Central memory CD4-positive, alpha-beta T cell (primary cell): ENCODE results near the gene SLC22A3.
"Not testable (repeated sequence)": the region's sequence is repeated elsewhere in the genome, so short reads cannot be mapped to it uniquely, and the experiment has no call there.

Experiments
- DNase-seq: peaks from one replicate; pipeline ENCODE4 v3.0.0; 2022

Gene SLC22A3

GRCh38 chr6:160449787-160450186, 101.6 kb downstream of the SLC22A3 start:
- not testable (repeated sequence) for DNase-seq

GRCh38 chr6:160450849-160451248, 102.7 kb downstream of the SLC22A3 start:
- no peak for DNase-seq

- DNase-seq = no peak
Measured at GRCh38 chr6:160454303-160454702, 106.1 kb downstream of the SLC22A3 start.

DNA sequence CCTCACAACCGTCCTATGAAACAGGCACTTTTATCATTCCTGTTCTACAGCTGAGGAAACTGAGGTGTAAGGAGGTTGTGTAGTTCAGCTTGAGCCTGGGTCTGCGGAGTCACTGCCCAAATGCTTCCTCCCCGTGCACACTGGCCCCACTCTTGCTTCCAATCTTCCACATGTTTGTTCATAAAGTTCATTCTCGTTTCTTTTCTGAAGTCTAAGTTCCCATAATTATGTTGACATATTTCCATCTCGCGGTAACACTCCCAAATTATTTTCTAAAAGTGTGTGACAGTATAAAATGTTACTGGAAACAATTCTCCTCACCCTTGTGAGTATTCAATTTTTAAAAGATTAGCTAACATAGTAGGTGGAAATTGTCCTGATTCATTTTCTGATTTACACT, 106.9 kb downstream of the SLC22A3 start:
- DNase-seq = no peak

DNA sequence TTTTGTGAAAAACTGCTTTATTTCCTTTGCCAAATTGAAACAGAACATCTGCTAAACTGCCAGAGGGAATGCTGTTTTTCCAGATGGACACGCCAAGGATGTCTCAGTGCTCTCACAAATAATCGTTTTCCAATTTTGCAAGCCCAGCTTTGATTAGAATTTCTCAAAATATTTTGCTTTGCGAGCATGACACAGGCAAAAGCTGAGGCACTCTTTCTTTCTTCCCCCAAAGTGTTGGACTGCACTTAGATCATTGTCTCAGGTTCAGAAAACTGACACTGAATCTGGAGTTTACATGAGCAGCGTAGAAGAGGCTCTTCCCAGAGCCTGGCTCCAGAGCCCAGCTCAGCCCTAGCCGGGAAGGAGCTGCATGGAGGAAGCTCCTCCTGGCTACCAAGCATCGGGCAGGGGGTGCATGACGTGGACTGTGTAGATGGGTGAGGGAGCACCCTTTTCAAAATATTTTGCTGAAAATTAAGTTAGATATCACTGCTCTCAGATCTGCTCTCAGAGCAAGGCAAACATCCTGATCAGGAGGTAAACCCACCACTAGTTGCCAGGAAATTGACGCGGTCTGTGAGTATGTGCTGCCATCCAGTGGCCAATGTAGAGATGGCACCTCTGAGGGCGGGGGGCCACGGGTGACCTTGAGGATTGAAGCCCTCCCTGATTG, 107.5 kb downstream of the SLC22A3 start:
- DNase-seq = peak; percentile 61

GRCh38 chr6:160456214-160456546, 108.0 kb downstream of the SLC22A3 start:
- no peak for DNase-seq

DNA sequence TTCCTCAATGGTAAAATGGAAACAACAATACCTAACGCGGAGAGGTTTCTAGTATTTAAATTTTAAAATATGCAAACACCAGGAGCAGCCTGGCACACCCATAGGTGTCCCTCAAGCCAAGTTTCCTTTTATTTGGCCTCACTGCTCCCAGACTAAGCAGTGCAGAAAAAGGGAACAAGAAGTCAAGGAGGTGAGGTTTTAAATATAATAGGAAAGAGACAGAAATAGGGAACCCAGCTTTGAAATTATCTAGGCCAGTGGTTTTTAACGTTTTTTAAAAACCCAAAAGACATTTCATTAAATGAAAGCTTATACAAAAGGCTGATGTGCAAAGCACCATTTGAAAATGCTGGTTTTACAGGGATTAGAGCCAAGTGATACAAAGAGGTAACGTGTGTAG, 109.6 kb downstream of the SLC22A3 start:
- no peak for DNase-seq

- peak; percentile 4 for DNase-seq
Measured at GRCh38 chr6:160461641-160462040, 113.5 kb downstream of the SLC22A3 start.

GRCh38 chr6:160462116-160462515, 113.9 kb downstream of the SLC22A3 start:
- no peak for DNase-seq

- DNase-seq = peak; percentile 91
Measured at GRCh38 chr6:160462551-160463109, 114.5 kb downstream of the SLC22A3 start.

DNA sequence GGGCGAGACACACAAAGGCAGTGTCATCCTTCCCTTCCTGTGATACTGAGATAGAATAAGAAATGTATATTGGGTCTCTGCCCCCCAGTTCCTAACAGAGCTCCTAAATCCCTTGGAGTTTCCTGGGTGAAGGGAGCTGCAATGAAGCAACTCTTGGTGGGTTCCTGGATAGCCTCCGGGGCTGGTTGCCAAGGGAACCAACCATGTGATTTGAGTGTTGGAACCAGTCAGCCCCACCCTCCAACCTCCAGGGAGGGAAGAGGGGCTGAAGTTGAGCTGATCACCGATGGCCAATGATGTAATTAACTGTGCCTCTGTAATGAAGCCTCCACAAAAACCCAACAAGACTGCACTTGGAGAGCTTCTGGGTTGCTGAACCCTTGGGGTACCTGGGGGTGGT, 116.6 kb downstream of the SLC22A3 start:
- no peak for DNase-seq

GRCh38 chr6:160467261-160467871, 119.2 kb downstream of the SLC22A3 start:
- not testable (repeated sequence) for DNase-seq

GRCh38 chr6:160469153-160469552, 121.0 kb downstream of the SLC22A3 start:
- DNase-seq = no peak

GRCh38 chr6:160476056-160476455, 127.9 kb downstream of the SLC22A3 start:
- not testable (repeated sequence) for DNase-seq

DNA sequence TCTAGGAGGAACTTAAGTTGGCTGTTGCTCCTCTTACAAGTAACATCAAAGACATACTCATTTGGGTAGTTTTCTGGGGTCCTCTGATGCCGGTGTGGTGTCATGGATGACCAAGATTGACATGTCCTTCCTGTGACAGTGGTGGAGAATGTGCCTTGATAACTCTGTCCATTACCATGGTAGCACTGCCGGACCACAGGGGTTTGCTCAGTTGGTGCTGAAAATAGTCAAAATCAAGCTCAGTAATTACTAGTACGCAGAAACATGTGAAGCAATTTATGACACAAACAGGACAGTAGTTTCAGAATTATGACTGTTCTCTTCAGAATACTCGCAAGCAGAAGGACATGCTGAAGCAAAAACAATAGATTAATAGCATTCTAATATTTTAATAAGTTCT, 128.9 kb downstream of the SLC22A3 start:
- DNase-seq = not testable (repeated sequence)

- DNase-seq = no peak
Measured at GRCh38 chr6:160477901-160478300, 129.7 kb downstream of the SLC22A3 start.

DNA sequence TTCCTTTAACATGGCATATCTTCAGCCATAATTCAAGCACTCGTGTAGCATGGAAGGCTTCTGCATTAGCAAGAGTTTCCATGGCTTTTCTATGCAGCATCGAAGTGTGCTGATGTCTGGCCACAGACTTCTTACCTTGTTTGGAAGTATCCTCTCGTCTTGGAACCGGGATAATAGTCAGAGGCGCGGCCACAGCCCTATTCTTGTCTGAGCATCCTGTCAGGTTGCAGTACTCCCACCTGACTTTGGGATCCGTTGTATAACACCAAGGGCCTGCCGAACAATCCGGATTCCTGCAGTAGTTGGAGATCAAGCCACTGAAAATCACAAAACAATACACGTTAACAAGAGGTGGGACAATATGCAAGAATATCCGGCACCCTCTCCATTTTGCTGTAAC, 138.9 kb downstream of the SLC22A3 start:
- no peak for DNase-seq

DNA sequence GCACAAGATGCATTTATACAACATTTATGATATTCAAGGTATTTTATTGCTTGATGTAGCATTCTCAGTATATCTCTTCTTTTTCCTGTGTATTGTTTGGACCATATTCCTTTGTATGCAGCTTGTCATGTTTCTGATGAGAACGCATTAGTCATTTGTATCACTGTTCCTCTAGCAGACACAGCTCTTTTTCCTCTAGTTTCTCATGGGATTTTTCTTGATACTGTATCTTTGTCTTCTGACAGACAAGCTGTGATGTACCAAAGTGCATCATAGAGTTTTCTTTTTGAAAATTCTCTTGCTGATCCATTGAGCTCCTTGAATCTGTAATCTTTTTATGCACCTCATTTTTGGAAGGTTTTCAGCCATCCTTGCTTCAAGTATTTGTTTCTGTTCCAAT, 140.9 kb downstream of the SLC22A3 start:
- DNase-seq = no peak

GRCh38 chr6:160494576-160494975, 146.4 kb downstream of the SLC22A3 start:
- DNase-seq = no peak

DNA sequence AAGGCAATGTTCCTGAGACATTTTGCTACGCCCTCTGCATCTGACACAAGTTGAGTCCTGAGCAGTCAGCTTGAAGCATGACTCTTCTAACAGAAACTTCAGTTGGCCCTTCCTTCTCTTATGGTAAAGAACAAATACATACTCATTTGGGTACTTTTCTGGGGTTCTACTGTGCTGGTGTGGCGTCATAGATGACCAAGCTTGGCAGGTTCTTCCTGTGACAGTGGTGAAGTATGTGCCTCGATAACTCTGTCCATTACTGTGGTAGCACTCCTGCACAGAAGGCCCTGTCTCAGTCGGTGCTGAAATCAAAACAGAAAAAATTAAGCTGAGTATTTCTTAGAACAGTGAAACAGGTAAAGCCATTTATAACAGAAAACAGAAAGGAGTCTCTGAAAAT, 152.5 kb downstream of the SLC22A3 start:
- DNase-seq = no peak
